HG03354 (cell line): ENCODE data around the gene CYP17A1.

ENCODE experiments used
- ATAC-seq: cut with Tn5 transposase; IDR thresholded peaks from one replicate; pipeline ENCODE4 v1.9.1; 2021; ENCODE audit warnings: mild to moderate bottlenecking; ENCODE audit not compliant: unreplicated experiment, poor library complexity, severe bottlenecking

Gene CYP17A1

DNA sequence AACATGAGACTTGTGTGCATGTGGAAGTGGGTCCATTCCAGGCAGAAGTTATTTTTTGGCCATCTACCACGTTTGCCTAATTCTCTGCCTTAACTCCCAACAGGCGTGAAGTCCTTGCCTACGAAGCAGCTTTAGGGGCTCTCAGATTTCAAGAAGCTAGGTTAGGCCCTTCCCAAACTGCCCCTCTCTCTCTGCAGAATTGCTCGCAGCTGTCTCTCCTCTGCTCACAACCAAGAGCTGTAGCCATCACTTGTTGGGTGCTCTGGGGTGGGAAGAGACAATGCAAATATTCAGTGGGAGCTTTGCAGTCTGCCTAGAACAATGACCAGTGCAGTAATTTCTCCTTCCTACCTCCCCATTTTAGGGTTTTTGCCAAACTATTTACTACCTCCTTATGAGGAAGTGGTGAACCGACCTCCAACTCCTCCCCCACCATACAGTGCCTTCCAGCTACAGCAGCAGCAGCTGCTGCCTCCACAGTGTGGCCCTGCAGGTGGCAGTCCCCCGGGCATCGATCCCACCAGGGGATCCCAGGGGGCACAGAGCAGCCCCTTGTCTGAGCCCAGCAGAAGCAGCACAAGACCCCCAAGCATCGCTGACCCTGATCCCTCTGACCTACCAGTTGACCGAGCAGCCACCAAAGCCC, 24.9 kb downstream of the CYP17A1 start:
- ATAC-seq = no peak

DNA sequence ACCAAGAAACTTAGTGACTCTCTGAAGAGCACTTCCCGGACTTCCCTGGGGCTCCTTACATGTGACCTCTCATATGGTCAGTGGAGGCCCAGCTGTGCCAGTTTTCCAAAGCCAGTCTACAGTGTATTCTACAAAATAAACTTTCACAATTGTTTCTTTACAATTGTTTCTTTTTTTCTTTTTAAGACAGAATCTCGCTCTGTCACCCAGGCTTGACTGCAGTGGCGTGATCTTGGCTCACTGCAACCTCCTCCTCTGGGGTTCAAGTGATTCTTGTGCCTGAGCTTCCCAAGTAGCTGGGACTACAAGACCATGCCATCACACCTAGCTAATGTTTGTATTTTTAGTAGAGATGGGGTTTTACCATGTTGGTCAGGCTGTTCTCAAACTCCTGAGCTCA, 25.9 kb downstream of the CYP17A1 start:
- no peak for ATAC-seq

DNA sequence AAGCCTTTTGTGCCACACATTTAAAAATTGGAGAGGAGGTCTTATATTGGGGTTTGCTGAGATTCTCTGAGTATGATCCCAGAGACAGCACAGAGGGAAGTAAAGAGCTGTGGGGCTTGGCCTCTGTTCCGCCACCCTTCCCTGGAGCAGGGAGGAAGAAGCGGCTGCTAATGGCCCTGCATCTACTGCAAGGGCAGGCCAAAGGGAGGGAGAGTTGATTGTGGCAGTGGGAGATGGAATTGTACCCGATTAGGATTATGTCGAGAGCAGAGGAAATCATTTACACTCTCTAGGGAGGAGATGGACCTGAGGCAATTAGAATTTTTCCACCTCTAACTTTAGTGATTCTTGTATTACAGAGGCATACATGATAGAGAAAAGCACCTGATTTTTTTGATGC, 28.8 kb downstream of the CYP17A1 start:
- no peak for ATAC-seq

DNA sequence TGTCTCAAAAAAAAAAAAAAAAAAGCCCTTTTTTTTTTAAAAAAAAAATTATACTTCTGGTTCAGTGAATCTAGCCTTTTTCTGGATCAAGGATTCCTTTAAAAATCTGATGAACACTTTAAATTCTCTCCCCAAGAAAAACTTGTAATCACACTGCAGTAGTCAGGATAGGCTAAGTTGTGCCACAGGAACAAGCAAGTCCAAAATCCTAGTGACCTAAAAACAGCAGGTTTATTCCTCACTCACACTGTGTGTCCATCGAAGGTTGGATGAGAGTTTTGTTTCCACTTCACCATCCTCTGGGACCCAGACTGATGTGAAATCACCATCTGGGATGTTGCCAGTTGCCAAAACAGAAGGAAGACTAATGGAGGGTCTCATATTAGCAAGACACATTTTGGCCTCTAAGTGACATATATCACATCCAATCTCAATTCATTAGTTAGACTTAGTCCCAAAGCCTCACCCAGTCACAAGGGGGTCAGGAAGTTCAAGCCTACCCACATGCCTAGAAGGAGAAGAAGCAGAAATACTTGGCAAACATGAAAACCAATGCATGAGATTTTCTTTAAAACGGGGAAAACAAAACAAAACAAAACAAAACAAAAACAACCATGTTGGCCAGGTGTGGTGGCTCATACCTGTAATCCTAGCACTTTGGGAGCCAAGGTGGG, 32.7 kb downstream of the CYP17A1 start:
- ATAC-seq = no peak

DNA sequence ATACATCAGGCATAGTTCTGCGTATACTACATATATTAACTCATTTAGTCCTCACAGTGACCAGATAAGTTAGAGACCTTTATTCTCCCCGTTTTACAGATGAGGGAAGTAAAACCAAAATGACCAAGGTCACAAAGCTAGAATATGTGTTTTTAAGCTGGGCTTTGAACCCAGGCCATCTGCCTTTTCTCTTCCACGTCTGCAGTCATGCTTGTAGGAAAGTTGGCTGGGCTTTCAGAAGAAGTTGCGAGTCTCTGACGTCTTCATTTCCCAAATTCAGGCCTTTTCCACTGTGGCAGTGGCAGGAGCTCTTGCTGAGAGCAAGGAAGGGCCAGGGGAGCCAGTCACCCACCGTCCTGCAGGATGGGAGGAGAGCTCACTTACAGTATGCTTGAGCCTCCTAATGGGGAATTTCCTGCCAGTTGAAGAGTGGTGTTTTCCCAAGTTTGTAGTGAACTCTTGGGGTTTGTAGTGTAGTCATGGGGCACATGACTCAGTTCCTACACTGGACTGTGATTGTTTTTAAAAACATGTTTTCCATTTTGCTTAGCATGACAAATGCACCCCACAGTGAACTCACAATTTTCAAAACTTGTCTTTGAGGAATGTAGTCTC, 34.2 kb downstream of the CYP17A1 start:
- no peak for ATAC-seq

DNA sequence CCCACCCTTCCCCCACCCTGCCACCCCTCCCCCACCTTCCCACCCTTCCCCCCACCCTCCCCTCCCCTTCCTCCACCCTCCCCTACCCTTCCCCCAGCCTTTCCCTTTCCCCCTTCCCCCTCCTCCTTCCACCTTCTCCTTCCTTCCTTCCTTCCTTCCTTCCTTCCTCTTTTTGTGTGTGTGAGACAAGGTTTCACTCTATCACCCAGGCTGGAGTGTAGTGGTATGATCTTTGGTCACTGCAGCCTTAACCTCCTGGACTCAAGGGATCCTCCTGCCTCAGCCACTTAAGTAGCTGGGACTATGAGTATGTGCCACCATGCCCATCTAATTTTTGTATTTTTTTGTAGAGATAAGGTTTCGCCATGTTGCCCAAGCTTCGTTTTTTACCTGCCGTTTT, 35.2 kb downstream of the CYP17A1 start:
- ATAC-seq = no peak

DNA sequence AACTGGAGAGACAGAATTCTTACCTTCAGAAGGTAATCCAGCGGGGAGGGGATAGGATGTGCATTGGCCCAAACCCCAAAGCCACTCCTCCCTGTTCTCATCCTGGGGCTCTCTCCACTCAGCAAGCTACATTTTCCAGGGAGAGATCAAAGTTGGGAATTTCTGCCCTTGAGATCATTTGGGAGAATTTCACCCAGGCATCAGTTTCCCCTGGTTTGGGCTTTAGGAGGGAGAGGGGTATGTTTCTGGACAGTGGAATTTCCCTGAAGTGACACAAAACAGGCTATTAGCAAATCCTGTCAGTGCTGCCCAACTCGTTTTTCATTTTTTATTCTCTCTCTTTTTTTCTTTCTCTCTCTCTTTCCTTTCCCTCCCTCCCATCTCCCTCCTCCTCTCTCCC, 35.7 kb downstream of the CYP17A1 start:
- no peak for ATAC-seq

DNA sequence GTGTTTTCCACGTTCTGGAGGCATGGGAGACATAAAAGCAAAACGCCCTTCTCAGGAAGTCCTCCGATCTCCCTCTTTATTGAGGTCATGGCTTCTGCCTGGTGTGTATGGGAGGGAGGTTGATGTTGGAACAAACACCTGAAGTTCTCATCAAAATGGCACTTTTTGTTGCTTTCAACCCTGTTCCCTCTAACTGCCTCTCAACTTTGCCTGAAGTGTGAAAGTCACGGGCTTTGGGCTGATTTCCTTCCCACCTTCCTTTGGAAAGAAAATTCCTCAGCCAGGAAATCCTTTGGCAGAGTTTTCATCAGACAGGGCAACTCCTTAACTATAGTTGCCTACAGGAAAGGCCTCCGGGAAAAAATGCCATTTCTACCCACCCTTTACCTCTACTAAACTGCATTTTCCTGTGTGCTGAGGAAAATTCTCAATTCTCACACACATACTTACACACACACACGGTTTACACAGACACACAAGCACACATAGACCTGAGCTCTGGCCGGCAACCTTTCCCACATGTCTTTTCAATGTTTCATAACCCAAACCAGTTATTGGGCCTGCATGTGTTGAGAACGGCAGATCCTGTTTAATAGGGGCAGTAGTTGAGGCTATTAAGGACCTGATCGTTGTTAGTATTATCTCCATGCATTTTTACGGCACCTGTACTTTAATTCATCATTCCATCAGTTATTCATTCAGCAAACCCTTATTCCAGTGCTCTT, 36.4 kb downstream of the CYP17A1 start:
- no peak for ATAC-seq

DNA sequence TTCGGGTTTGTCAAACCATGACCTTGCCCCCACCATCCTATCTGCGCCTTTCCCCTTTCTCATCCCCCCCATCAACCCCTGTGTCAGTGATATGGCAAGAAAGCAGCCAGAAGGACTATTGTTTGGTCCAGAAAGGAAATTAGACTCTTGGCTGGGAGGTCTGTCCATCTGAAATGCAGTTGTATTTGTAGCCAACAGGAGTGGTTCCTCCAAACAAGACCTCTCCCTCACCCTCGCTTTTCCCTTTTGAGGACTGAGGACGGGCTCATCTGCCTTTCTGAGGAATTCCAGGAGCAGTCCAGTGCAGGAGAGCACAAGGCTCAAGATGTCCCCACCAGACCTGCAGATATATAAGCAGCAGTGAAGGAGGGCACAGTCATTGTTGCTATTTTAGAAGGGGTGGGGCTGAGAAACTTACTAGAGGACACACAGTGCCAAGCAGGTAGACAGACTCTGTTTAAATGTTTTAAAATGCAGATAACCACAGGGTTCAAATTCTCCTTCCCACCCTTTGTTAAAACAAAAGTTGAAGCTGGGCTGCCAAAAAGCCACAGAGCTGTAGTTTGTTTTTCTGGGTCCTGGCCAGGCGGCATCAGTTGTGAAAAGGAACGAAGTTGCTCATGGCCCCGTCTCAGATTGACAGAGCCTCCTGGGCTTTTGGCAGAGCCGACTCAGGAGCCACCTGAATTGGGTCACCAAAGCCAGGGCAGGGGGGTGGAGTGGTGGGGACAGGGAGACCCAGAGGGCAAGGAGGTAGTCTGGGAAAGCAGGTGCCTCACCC, 37.3 kb downstream of the CYP17A1 start:
- ATAC-seq = no peak

DNA sequence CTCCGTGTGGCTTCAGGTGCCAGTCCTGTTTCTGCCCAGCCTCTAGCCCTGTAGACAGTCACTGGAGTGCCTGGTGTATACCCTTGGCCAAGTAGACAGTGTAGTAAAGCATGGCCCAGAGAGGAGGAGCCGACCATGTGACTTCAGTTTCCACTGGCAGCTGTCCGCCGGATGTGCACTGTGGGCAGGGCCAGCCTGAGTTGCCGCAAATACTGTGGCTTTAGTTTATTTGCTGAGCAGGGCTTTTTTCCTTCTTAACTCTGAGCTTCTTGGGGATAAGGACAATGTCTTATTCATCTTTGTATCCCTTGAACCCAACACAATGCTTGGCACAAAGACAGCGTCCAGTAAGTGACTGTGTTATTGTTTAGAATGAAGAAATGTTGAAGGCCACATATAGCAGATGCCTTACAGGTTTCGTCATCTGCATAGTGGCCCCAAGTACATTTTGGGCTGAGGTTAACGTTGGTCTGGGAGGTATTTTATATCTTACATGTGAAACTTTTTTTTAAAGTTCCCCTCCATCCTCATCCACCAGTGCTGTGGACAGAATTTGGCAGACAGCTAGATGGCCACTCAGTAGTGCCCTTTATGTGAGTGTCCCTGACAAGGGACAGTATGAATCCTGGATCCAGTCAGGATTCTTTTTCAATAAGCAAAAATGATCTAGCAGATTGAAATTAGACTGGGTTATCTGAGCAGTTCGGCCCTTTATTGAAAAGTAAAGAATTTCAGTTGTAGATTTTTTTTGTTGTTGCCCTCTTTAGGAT, 40.6 kb downstream of the CYP17A1 start:
- peak; percentile 100 for ATAC-seq

DNA sequence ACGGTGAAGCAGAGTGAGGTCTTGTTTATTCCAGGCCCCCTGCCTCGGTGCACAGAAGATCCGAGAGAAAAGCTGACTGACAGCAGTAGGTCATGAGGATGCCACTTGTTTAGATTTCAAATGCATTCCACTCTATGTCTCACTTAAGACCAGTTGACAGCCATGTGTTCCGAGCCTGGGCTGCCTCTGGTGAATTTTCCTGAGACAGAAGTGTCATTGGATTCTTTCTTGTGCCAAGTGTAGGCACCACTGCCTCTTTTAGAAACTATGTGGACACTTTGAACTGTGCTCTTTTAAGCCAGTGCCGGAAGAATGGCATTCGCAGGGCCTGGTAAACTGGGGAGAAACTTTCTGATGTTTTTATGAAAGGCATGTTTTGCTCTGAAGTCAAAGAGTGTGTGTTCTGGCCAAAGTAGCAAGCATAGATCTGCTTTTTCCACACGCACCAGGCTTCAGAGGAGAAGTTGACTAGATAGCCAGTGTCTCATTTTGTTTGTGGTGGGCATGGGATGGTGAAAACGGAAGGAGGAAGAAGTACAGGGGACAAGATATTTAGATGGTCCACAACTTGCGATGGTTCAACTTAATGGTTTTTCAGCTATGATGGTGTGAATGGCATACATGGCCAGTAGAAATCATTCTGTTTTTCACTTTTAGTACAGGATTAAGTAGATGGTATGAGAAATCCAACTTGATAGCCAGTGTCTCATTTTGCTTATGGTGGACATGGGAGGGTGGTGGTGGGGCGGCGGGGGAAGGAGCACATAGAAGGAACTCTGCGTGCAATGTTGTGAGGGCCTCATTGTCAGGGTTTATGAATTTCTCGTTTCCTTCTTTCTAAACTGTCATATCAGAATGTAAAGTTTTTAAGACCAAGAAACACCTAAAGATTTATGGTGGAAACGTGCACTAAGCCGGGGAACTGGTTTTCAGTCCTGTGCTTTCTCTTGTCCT, 41.5 kb downstream of the CYP17A1 start:
- ATAC-seq = peak; percentile 29

DNA sequence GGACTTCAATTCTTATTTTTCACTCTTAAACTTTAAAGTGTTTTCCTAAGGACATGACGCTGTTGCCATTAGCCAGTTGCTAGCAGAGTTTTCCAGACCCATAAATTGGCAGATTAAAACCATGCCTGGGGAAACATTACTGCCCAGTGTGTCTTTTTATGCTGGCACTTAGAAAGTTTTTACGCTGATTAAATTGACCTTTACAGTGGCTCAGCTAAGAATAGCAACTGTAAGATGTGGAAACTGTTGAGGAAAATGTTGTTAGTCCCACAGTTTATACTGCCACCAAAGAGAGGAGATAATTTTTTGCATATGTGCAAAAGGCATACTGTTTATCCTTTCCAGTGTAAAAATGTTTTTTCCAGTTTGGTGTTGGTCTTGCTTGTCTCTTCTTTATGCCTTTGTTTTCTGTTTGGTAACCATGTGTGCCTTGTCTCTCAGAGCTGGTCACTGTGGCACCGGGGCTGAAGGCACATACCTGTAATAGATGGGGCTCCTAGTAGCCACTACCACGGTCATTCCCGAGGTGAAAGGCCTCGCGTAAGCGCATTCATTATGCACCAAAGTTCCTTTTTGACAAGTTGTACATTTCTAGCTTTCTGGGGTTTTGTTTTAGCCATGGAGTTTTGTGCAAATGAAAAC, 45.3 kb downstream of the CYP17A1 start:
- ATAC-seq = no peak

DNA sequence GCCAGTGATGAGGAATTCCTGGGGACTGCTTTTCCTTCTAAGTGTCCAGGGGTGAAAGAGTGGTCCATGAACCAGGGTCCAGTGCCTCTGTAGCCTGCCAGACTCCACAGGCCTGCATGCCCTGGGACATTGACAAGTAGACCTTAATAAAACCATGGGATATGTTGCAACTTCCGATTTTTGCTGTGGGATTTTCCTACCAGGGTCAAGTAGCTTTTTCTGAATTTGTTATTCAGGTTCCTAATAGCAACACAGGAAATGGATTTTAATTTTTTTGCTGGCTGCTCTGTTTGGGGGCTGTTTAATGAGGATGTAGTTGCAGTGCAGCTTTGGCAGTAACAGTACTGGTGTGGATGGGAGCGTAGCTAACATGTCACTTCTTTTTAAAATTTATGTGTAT, 51.4 kb downstream of the CYP17A1 start:
- ATAC-seq = no peak

DNA sequence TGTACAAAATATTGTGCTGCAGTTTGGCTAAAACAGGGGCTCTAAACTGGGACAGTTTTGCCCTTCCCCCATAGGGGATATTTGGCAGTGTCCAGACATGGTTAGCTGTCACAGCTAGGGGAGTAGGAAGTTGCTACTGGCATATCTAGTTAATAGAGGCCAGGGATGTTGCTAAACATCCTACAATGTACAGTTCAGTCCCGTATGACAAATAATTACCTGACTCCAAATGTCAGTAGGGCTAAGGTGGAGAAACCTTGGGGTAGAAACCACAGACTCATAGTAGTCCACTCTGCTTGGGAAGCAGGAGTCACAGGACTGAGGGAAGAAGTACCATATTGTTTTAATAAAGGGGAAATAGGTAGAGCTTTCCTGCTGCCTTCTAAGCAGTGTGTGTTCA, 53.6 kb downstream of the CYP17A1 start:
- ATAC-seq = no peak

DNA sequence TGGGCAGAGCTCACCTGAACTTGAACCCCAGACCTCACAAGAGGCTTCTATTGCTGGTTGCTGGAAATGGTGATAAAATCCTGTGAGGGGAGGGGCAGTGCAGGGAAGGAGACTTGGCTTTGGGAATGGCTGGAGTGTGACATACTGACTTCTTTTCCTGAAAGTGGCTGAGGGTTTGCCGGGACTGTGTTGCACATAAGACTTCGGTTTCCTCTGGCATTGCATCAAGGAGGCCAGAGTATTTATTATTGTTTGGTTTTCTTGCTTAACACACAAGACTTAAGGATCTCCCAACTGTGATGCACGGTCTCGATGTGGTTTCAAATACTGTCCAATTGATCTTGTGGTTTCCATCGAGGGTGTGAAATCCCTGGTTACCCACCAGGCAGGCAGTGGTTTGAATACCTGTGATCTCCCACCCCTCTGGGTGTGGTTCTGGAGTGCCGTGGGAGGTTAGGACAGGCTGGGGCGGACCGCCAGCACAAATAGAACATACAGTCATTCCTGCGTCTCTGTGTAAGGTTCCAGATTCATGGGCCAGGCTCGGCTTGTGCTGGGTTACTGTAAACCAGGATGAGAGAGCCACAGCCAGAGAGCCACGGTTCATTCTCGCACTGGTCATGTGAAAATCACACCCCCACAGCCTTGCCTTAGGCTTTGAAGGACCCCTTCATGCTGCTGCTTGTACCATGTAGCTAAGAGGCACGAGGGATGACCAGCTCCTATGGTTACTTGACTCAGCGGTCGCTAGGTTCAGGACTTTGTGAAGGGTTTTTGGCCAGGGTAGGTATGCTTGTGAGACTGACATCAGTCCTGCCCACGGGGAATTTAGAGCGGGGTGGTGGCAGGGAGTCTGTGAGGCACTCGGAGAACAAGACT, 54.3 kb downstream of the CYP17A1 start:
- ATAC-seq = no peak

DNA sequence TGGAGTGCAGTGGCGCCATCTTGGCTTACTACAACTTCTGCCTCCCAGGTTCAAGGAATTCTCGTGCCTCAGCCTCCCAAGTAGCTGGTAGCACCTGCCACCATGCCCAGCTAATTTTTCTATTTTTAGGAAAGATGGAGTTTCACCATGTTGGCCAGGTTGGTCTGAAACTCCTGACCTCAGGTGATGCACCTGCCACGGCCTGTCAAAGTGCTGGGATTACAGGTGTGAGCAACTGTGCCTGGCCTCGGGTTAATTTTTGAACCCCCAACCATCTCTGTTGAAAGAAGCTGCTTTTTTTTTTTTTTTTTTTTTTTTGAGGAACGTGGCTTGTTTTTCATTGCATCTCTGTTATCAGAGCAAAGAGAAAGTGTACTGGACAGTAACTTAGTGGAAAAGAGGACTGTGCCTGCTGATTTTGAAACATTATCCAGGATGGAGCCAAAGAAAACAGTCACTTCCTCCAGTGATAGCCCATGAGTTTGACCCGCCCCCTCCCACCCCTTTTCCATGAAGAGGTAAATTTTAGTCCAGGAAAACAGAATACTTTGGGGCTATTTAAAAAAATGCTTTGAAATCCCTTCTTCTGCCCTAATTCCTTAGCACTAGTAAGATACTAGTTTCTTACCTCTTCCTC, 55.2 kb downstream of the CYP17A1 start:
- no peak for ATAC-seq
